Thyroid gland (tissue), 4 donors: ENCODE results near the gene PIK3R4.

Experiments used
- POLR2A ChIP-seq, 2 donors: fragments of 450-650 bp; IDR thresholded peaks; one replicate each; pipeline ENCODE4 v1.6.1; 2017; ENCODE audit warnings: antibody characterized with exemption in 2 of 2, mild to moderate bottlenecking in 2 of 2, moderate library complexity in 1 of 2
- TF ChIP-seq, protein P1 (sequence below), 6 experiments: fragments of 200-600 bp in 3 of 6; fragments of 450-650 bp in 3 of 6; sonication (generic) in 3 of 6; IDR thresholded peaks; one replicate each; pipeline ENCODE4 v1.5.1; 2016 to 2019; ENCODE audit warnings: antibody characterized with exemption in 6 of 6, mild to moderate bottlenecking in 2 of 6, inconsistent platforms in 1 of 6, moderate library complexity in 1 of 6

GRCh38 chr3:130658678-130659077, 88.0 kb downstream of the PIK3R4 start:
- TF ChIP-seq POLR2A (IDR thresholded peaks at IDR 0.05) = no peak
- TF ChIP-seq, protein P1, sequence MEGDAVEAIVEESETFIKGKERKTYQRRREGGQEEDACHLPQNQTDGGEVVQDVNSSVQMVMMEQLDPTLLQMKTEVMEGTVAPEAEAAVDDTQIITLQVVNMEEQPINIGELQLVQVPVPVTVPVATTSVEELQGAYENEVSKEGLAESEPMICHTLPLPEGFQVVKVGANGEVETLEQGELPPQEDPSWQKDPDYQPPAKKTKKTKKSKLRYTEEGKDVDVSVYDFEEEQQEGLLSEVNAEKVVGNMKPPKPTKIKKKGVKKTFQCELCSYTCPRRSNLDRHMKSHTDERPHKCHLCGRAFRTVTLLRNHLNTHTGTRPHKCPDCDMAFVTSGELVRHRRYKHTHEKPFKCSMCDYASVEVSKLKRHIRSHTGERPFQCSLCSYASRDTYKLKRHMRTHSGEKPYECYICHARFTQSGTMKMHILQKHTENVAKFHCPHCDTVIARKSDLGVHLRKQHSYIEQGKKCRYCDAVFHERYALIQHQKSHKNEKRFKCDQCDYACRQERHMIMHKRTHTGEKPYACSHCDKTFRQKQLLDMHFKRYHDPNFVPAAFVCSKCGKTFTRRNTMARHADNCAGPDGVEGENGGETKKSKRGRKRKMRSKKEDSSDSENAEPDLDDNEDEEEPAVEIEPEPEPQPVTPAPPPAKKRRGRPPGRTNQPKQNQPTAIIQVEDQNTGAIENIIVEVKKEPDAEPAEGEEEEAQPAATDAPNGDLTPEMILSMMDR (IDR thresholded peaks at IDR 0.05) = no peak
